Astrocyte (in vitro differentiated cells and primary cell): ENCODE measurements around the gene AVL9.

Source experiments
- EZH2 ChIP-seq: IDR thresholded peaks from 2 replicates; pipeline ENCODE4 v1.6.1; 2012; ENCODE audit warnings: mild to moderate bottlenecking, low read length, inconsistent platforms; ENCODE audit not compliant: insufficient read depth
- TF ChIP-seq, protein P1 (sequence below): IDR thresholded peaks from 2 replicates; pipeline ENCODE4 v1.5.1; 2011; ENCODE audit warnings: low read depth, mild to moderate bottlenecking, inconsistent platforms, low read length, moderate library complexity; ENCODE audit not compliant: insufficient read depth

DNA sequence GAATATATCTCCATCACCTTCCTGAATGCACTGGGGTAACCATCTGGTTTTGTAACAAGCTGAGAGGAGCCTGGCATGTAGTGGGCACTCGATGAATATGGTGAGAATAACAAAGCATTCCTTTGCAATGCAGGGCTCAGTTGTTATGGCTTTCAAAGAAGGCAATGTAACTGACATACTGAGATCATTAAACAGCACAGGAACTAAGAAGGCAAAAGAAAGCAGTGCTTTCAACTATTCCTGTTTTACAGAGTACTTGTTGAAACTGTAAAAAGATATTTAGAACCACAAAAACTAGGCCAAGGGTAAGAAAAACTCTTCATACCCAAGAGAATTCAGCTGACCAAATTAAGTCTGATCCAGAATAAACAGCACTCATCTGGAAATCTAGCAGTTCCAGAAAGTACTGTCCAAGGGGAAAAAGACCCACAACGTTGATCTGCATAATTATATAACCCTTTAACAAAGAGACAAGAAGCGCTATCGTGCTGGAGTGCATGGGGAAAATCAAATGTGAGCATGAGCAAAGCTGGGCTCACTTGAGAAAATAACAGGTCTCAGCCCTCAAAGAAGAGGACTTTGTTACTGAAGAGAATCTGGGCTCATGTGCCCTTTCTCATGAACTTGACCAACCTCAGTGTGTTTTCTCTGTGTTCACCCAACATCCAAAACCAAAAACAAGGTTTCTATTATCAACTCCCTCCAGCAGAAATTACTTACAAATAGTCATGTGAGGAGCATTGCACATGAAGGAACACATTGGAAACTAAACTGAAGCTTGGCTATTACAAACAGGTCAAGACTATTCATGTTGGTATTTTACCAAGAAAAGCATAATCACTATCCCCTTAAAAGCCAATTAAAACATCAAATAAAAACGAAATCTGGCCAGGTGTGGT is 116.2 kb downstream of the AVL9 start:
- no peak for TF ChIP-seq EZH2
- TF ChIP-seq, protein P1, sequence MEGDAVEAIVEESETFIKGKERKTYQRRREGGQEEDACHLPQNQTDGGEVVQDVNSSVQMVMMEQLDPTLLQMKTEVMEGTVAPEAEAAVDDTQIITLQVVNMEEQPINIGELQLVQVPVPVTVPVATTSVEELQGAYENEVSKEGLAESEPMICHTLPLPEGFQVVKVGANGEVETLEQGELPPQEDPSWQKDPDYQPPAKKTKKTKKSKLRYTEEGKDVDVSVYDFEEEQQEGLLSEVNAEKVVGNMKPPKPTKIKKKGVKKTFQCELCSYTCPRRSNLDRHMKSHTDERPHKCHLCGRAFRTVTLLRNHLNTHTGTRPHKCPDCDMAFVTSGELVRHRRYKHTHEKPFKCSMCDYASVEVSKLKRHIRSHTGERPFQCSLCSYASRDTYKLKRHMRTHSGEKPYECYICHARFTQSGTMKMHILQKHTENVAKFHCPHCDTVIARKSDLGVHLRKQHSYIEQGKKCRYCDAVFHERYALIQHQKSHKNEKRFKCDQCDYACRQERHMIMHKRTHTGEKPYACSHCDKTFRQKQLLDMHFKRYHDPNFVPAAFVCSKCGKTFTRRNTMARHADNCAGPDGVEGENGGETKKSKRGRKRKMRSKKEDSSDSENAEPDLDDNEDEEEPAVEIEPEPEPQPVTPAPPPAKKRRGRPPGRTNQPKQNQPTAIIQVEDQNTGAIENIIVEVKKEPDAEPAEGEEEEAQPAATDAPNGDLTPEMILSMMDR = no peak
